ENCODE measurements around the gene PPP4R1. TPM values are rescaled to one million over a fixed set of nuclear protein-coding genes. Genes with fewer than 3 reads are reported as not detected.

PPP4R1 gene
- total RNA-seq (2022) (110 and 115 TPM in 2 replicates), Bru-seq, nascent RNA (percentile 95 among the genes with signal in this experiment), BruChase-seq, experiment 1, labeled RNA remaining after a 6-hour chase (percentile 85 among the genes with signal in this experiment), BruChase-seq, experiment 2, labeled RNA remaining after a 2-hour chase (percentile 87 among the genes with signal in this experiment)
- long read RNA-seq, transcript PPP4R1-202 (20 exons, 3,885 nt) = major isoform, 5 of 26 reads
- long read RNA-seq, partial matches to known transcripts = 5 of 26 reads
- long read RNA-seq, other reads (novel, unspliced or antisense) = 13 of 26 reads

- H3K27ac Mint-ChIP-seq (ENCODE audit: unreplicated experiment) = peak within 1 kb of the TSS; percentile 97
- H3K4me3 Mint-ChIP-seq (ENCODE audit: low read depth, unreplicated experiment) = peak within 1 kb of the TSS; percentile 99
- intact Hi-C loops (cut with micrococcal nuclease; ENCODE audit: unreplicated experiment) = no loop called here
- no peaks in the 10 kb centered on the region for H3K9me3 Mint-ChIP-seq (ENCODE audit: low read depth, unreplicated experiment)
- no peak for TF ChIP-seq CTCF (IDR thresholded peaks at IDR 0.05; ENCODE audit: unreplicated experiment)
- no peaks in the 10 kb centered on the region for H3K27me3 Mint-ChIP-seq (ENCODE audit: unreplicated experiment)
- BruUV-seq (replicated peaks) = no TSS peak
- peaks cover 40% of the 10 kb centered on the region for H3K36me3 Mint-ChIP-seq (ENCODE audit: insufficient read depth, unreplicated experiment)
- CTCF ChIA-PET = interaction anchor here (1.3 kb wide), 1 partner anchor 69 kb away, joined by 3 read pairs; no protein-coding TSS in a partner anchor
- peak; percentile 85 for DNase-seq
- peaks cover 50% of the 10 kb centered on the region for H3K4me1 Mint-ChIP-seq (ENCODE audit: low read depth, unreplicated experiment)
Measured at GRCh38 chr18:9614401-9615279, at the start of gene PPP4R1. TSS of gene PPP4R1 (minus strand) at chr18:9614559. CDS start at chr18:9614484, 75 bp downstream.

GRCh38 chr18:9663377-9663776, 49.0 kb upstream of the PPP4R1 start:
- no peak for TF ChIP-seq CTCF (IDR thresholded peaks at IDR 0.05; ENCODE audit: unreplicated experiment)
- H3K9me3 Mint-ChIP-seq (ENCODE audit: low read depth, unreplicated experiment) = peaks cover 2% of the 10 kb centered on the region
- H3K27ac Mint-ChIP-seq (ENCODE audit: unreplicated experiment) = no peak overlapping the region
- peaks cover under 1% of the 10 kb centered on the region for H3K4me1 Mint-ChIP-seq (ENCODE audit: low read depth, unreplicated experiment)
- CTCF ChIA-PET = interaction anchor here (0.5 kb wide), 1 partner anchor 9 kb away, joined by 5 read pairs; no protein-coding TSS in a partner anchor
- no peak overlapping the region for H3K4me3 Mint-ChIP-seq (ENCODE audit: low read depth, unreplicated experiment)
- H3K27me3 Mint-ChIP-seq (ENCODE audit: unreplicated experiment) = no peaks in the 10 kb centered on the region
- BruUV-seq (replicated peaks) = no TSS peak
- H3K36me3 Mint-ChIP-seq (ENCODE audit: insufficient read depth, unreplicated experiment) = no peaks in the 10 kb centered on the region
- DNase-seq = no peak
- intact Hi-C loops (cut with micrococcal nuclease; ENCODE audit: unreplicated experiment) = no loop called here

- Mint-ChIP-seq H3K36me3 (ENCODE audit: insufficient read depth, unreplicated experiment) (no peaks in the 10 kb centered on the region), H3K9me3 (ENCODE audit: low read depth, unreplicated experiment) (peaks cover 2% of the 10 kb centered on the region), H3K4me3 (ENCODE audit: low read depth, unreplicated experiment) (no peak overlapping the region), H3K27ac (ENCODE audit: unreplicated experiment) (no peak overlapping the region), H3K4me1 (ENCODE audit: low read depth, unreplicated experiment) (peaks cover 9% of the 10 kb centered on the region), H3K27me3 (ENCODE audit: unreplicated experiment) (no peaks in the 10 kb centered on the region)
- no peak for TF ChIP-seq CTCF (IDR thresholded peaks at IDR 0.05; ENCODE audit: unreplicated experiment)
- CTCF ChIA-PET = interaction anchor here (0.6 to 1.8 kb wide), 5 partner anchors 8 to 931 kb away, joined by 3 to 9 read pairs (median 4); no protein-coding TSS in a partner anchor
- no TSS peak for BruUV-seq (replicated peaks)
- DNase-seq = no peak
- intact Hi-C loops (cut with micrococcal nuclease; ENCODE audit: unreplicated experiment) = no loop called here
Measured at GRCh38 chr18:9661564-9661963, 47.2 kb upstream of the PPP4R1 start.

- peak overlapping the region; percentile 35 for H3K27ac Mint-ChIP-seq (ENCODE audit: unreplicated experiment)
- no peak for TF ChIP-seq CTCF (IDR thresholded peaks at IDR 0.05; ENCODE audit: unreplicated experiment)
Measured at GRCh38 chr18:9659499-9660375, 45.4 kb upstream of the PPP4R1 start.

More at GRCh38 chr18:9659499-9660375, 45.4 kb upstream of the PPP4R1 start:
- no peaks in the 10 kb centered on the region for H3K9me3 Mint-ChIP-seq (ENCODE audit: low read depth, unreplicated experiment)
- intact Hi-C loops (cut with micrococcal nuclease; ENCODE audit: unreplicated experiment) = no loop called here
- H3K27me3 Mint-ChIP-seq (ENCODE audit: unreplicated experiment) = no peaks in the 10 kb centered on the region
- CTCF ChIA-PET = interaction anchor here (1.3 kb wide), 1 partner anchor 13 kb away, joined by 3 read pairs; no protein-coding TSS in a partner anchor
- BruUV-seq (replicated peaks) = no TSS peak
- peaks cover 9% of the 10 kb centered on the region for H3K4me1 Mint-ChIP-seq (ENCODE audit: low read depth, unreplicated experiment)
- H3K36me3 Mint-ChIP-seq (ENCODE audit: insufficient read depth, unreplicated experiment) = no peaks in the 10 kb centered on the region
- no peak for DNase-seq
- H3K4me3 Mint-ChIP-seq (ENCODE audit: low read depth, unreplicated experiment) = no peak overlapping the region
